ENCODE data around the gene RTF2.

DNA sequence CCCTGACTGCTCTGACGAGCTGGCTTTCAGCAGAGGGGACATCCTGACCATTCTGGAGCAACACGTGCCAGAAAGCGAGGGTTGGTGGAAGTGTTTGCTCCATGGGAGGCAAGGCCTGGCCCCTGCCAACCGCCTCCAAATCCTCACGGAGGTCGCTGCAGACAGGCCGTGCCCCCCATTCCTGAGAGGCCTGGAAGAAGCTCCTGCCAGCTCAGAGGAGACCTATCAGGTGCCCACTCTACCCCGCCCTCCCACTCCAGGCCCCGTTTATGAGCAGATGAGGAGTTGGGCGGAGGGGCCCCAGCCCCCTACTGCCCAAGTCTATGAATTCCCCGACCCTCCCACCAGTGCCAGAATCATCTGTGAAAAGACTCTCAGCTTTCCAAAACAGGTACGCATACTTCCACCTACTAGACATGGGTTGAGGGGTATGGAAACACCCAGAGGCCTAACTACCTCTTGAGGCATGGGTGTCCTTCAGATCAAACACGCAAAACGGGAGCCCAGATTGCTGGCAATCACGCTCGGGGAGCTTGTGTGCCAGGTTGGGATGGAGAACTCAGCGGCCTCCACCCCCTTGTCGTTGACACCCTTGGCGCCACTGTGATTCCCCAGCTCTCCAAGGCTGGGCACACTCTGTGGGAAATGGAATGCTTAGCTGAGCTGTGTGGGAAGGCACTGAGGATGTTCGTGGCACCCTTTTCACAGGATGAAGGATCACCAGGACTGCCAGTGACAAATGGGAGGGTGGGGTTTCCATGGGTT lies 31.0 kb upstream of the RTF2 start:
- TF ChIP-seq, protein P1, sequence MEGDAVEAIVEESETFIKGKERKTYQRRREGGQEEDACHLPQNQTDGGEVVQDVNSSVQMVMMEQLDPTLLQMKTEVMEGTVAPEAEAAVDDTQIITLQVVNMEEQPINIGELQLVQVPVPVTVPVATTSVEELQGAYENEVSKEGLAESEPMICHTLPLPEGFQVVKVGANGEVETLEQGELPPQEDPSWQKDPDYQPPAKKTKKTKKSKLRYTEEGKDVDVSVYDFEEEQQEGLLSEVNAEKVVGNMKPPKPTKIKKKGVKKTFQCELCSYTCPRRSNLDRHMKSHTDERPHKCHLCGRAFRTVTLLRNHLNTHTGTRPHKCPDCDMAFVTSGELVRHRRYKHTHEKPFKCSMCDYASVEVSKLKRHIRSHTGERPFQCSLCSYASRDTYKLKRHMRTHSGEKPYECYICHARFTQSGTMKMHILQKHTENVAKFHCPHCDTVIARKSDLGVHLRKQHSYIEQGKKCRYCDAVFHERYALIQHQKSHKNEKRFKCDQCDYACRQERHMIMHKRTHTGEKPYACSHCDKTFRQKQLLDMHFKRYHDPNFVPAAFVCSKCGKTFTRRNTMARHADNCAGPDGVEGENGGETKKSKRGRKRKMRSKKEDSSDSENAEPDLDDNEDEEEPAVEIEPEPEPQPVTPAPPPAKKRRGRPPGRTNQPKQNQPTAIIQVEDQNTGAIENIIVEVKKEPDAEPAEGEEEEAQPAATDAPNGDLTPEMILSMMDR (conservative IDR thresholded peaks at IDR 0.05) = no peak
- no peak for TF ChIP-seq ZFX (IDR thresholded peaks at IDR 0.05)

All from C4-2B (cell line).